ENCODE data around the gene NELL1. TPM values are rescaled to one million over a fixed set of nuclear protein-coding genes. Genes with fewer than 3 reads are reported as not detected.

NELL1 gene
- total and polyA plus RNA-seq, 2 experiments from 2014 or later: not detected

- Histone ChIP-seq H3K27me3 (replicated peaks; ENCODE audit: insufficient read depth) (no peaks in the 10 kb centered on the region), H3K4me3 (no peak overlapping the region), H3K9me2 (ENCODE audit: insufficient read depth) (no peaks in the 10 kb centered on the region), H3K79me2 (ENCODE audit: insufficient read depth) (no peaks in the 10 kb centered on the region), H2AFZ (no peak overlapping the region), H3K9ac (no peak overlapping the region), H3K4me2 (ENCODE audit: unreplicated experiment) (no peak overlapping the region), H3K9me3 (ENCODE audit: low read depth) (no peaks in the 10 kb centered on the region), H3K4me1 (ENCODE audit: insufficient read depth) (no peaks in the 10 kb centered on the region), H4K20me1 (ENCODE audit: insufficient read depth) (no peaks in the 10 kb centered on the region), H3K27ac (no peak overlapping the region), H3F3A (ENCODE audit: insufficient read depth) (no peaks in the 10 kb centered on the region), H3K36me3 (ENCODE audit: low read depth) (no peaks in the 10 kb centered on the region)
- in situ Hi-C loops (cut with MboI): loop anchor here (25.0 kb wide), 1 partner anchor 877 kb away; no protein-coding TSS in a partner anchor
- 20 to 24% methylated on average over 3 of the region's 3 CpGs for WGBS, 2 experiments (ENCODE audit: low coverage in 1 of 2, low lambda C conversion rate in 2 of 2, missing lambda C conversion rate in 2 of 2)
- peak; percentile 17 for DNase-seq
- TF ChIP-seq EZH2 (IDR thresholded peaks at IDR 0.05; ENCODE audit: insufficient read depth, poor library complexity, severe bottlenecking) (no peak), EZH2phosphoT487 (IDR thresholded peaks at IDR 0.05; ENCODE audit: insufficient read depth, low read depth) (no peak)
Measured at GRCh38 chr11:21514316-21514715, 844.9 kb downstream of the NELL1 start.

- Histone ChIP-seq H3K27me3 (replicated peaks; ENCODE audit: insufficient read depth) (no peaks in the 10 kb centered on the region), H3K27ac (no peak overlapping the region), H3F3A (ENCODE audit: insufficient read depth) (no peaks in the 10 kb centered on the region), H3K9me2 (ENCODE audit: insufficient read depth) (no peaks in the 10 kb centered on the region), H4K20me1 (ENCODE audit: insufficient read depth) (no peaks in the 10 kb centered on the region), H3K4me3 (no peak overlapping the region), H3K4me2 (ENCODE audit: unreplicated experiment) (no peak overlapping the region), H3K9ac (no peak overlapping the region), H3K4me1 (ENCODE audit: insufficient read depth) (no peaks in the 10 kb centered on the region), H3K36me3 (ENCODE audit: low read depth) (no peaks in the 10 kb centered on the region), H3K79me2 (ENCODE audit: insufficient read depth) (no peaks in the 10 kb centered on the region), H2AFZ (no peak overlapping the region), H3K9me3 (ENCODE audit: low read depth) (no peaks in the 10 kb centered on the region)
- 11 to 25% methylated on average over 1 of the region's 1 CpG for WGBS, 2 experiments (ENCODE audit: low coverage in 1 of 2, low lambda C conversion rate in 2 of 2, missing lambda C conversion rate in 2 of 2)
- DNase-seq: no peak
- TF ChIP-seq EZH2 (IDR thresholded peaks at IDR 0.05; ENCODE audit: insufficient read depth, poor library complexity, severe bottlenecking) (no peak), EZH2phosphoT487 (IDR thresholded peaks at IDR 0.05; ENCODE audit: insufficient read depth, low read depth) (no peak)
- in situ Hi-C loops (cut with MboI): loop anchor here (25.0 kb wide), 1 partner anchor 883 kb away; no protein-coding TSS in a partner anchor
Measured at GRCh38 chr11:21520244-21520643, 850.9 kb downstream of the NELL1 start.

GRCh38 chr11:21529187-21529586 lies 859.8 kb downstream of the NELL1 start:
- no peaks in the 10 kb centered on the region for H3K79me2 ChIP-seq (ENCODE audit: insufficient read depth)
- no peak overlapping the region for H3K9ac ChIP-seq

GRCh38 chr11:21534288-21534687 lies 864.9 kb downstream of the NELL1 start:
- Histone ChIP-seq H3K36me3 (ENCODE audit: low read depth) (no peaks in the 10 kb centered on the region), H3K9me3 (ENCODE audit: low read depth) (no peaks in the 10 kb centered on the region), H3F3A (ENCODE audit: insufficient read depth) (no peaks in the 10 kb centered on the region), H3K79me2 (ENCODE audit: insufficient read depth) (no peaks in the 10 kb centered on the region), H4K20me1 (ENCODE audit: insufficient read depth) (no peaks in the 10 kb centered on the region), H3K9me2 (ENCODE audit: insufficient read depth) (no peaks in the 10 kb centered on the region), H3K4me3 (no peak overlapping the region), H3K4me1 (ENCODE audit: insufficient read depth) (no peaks in the 10 kb centered on the region), H3K4me2 (ENCODE audit: unreplicated experiment) (no peak overlapping the region), H2AFZ (no peak overlapping the region), H3K9ac (no peak overlapping the region), H3K27ac (no peak overlapping the region), H3K27me3 (replicated peaks; ENCODE audit: insufficient read depth) (no peaks in the 10 kb centered on the region)
- in situ Hi-C loops (cut with MboI): no loop called here
- no peak for DNase-seq
- 43 to 62% methylated on average over 5 of the region's 5 CpGs for WGBS, 2 experiments (ENCODE audit: low coverage in 1 of 2, low lambda C conversion rate in 2 of 2, missing lambda C conversion rate in 2 of 2)
- TF ChIP-seq EZH2phosphoT487 (IDR thresholded peaks at IDR 0.05; ENCODE audit: insufficient read depth, low read depth) (no peak), EZH2 (IDR thresholded peaks at IDR 0.05; ENCODE audit: insufficient read depth, poor library complexity, severe bottlenecking) (no peak)

More at GRCh38 chr11:21529187-21529586, 859.8 kb downstream of the NELL1 start:
- H3K4me1 ChIP-seq (ENCODE audit: insufficient read depth): no peaks in the 10 kb centered on the region
- H3K9me3 ChIP-seq (ENCODE audit: low read depth): no peaks in the 10 kb centered on the region
- WGBS, 2 experiments (ENCODE audit: low coverage in 1 of 2, low lambda C conversion rate in 2 of 2, missing lambda C conversion rate in 2 of 2): 3 to 6% methylated on average over 1 of the region's 1 CpG
- in situ Hi-C loops (cut with MboI): no loop called here
- H3K27me3 ChIP-seq (replicated peaks; ENCODE audit: insufficient read depth): no peaks in the 10 kb centered on the region
- H3K9me2 ChIP-seq (ENCODE audit: insufficient read depth): no peaks in the 10 kb centered on the region
- no peak for DNase-seq
- H2AFZ ChIP-seq: no peak overlapping the region
- H3K4me3 ChIP-seq: no peak overlapping the region
- TF ChIP-seq EZH2phosphoT487 (IDR thresholded peaks at IDR 0.05; ENCODE audit: insufficient read depth, low read depth) (no peak), EZH2 (IDR thresholded peaks at IDR 0.05; ENCODE audit: insufficient read depth, poor library complexity, severe bottlenecking) (no peak)
- H3K27ac ChIP-seq: no peak overlapping the region
- no peak overlapping the region for H3K4me2 ChIP-seq (ENCODE audit: unreplicated experiment)
- no peaks in the 10 kb centered on the region for H3K36me3 ChIP-seq (ENCODE audit: low read depth)
- no peaks in the 10 kb centered on the region for H3F3A ChIP-seq (ENCODE audit: insufficient read depth)
- no peaks in the 10 kb centered on the region for H4K20me1 ChIP-seq (ENCODE audit: insufficient read depth)

- H4K20me1 ChIP-seq (ENCODE audit: insufficient read depth): no peaks in the 10 kb centered on the region
- no peaks in the 10 kb centered on the region for H3K79me2 ChIP-seq (ENCODE audit: insufficient read depth)
- H3K4me2 ChIP-seq (ENCODE audit: unreplicated experiment): no peak overlapping the region
- 7 to 14% methylated on average over 1 of the region's 1 CpG for WGBS, 2 experiments (ENCODE audit: low coverage in 1 of 2, low lambda C conversion rate in 2 of 2, missing lambda C conversion rate in 2 of 2)
- H3F3A ChIP-seq (ENCODE audit: insufficient read depth): no peaks in the 10 kb centered on the region
- no peak for DNase-seq
- no peaks in the 10 kb centered on the region for H3K4me1 ChIP-seq (ENCODE audit: insufficient read depth)
- no peak overlapping the region for H3K4me3 ChIP-seq
- H2AFZ ChIP-seq: no peak overlapping the region
- no peak overlapping the region for H3K27ac ChIP-seq
- no peak overlapping the region for H3K9ac ChIP-seq
- H3K9me2 ChIP-seq (ENCODE audit: insufficient read depth): no peaks in the 10 kb centered on the region
- in situ Hi-C loops (cut with MboI): no loop called here
- no peaks in the 10 kb centered on the region for H3K36me3 ChIP-seq (ENCODE audit: low read depth)
- H3K27me3 ChIP-seq (replicated peaks; ENCODE audit: insufficient read depth): no peaks in the 10 kb centered on the region
- no peaks in the 10 kb centered on the region for H3K9me3 ChIP-seq (ENCODE audit: low read depth)
- TF ChIP-seq EZH2 (IDR thresholded peaks at IDR 0.05; ENCODE audit: insufficient read depth, poor library complexity, severe bottlenecking): no peak
- no peak for TF ChIP-seq EZH2phosphoT487 (IDR thresholded peaks at IDR 0.05; ENCODE audit: insufficient read depth, low read depth)
Measured at GRCh38 chr11:21537980-21538379, 868.6 kb downstream of the NELL1 start.
